Chondrocyte (in vitro differentiated cells): Measurements from ENCODE around the gene MANBA. TPM values are rescaled to one million over a fixed set of nuclear protein-coding genes. Genes with fewer than 3 reads are reported as not detected.

Source experiments
- DNase-seq: peaks from one replicate; pipeline ENCODE4 v3.0.0; 2021; ENCODE audit warnings: mixed read lengths, low spot score
- H3K27ac Mint-ChIP-seq: one replicate; pipeline ENCODE4 v1.8.0; 2021; ENCODE audit warnings: mild to moderate bottlenecking, moderate library complexity, mixed read lengths; ENCODE audit not compliant: unreplicated experiment
- H3K27me3 Mint-ChIP-seq: 2 replicates; pipeline ENCODE4 v1.8.0; 2021; ENCODE audit warnings: low read depth, mixed read lengths
- H3K36me3 Mint-ChIP-seq: 2 replicates; pipeline ENCODE4 v1.8.0; 2021; ENCODE audit warnings: low read depth, mixed read lengths
- H3K4me1 Mint-ChIP-seq: 2 replicates; pipeline ENCODE4 v1.8.0; 2021; ENCODE audit warnings: low read depth, mild to moderate bottlenecking, mixed read lengths
- H3K4me3 Mint-ChIP-seq: one replicate; pipeline ENCODE4 v1.8.0; 2021; ENCODE audit warnings: mild to moderate bottlenecking, moderate library complexity, mixed read lengths; ENCODE audit not compliant: unreplicated experiment
- H3K9me3 Mint-ChIP-seq: 2 replicates; pipeline ENCODE4 v1.8.0; 2021; ENCODE audit warnings: low read depth, mixed read lengths
- total RNA-seq: library from RNA; stranded (reverse); gene quantifications from 3 replicates; pipeline ENCODE4 v1.2.1, GENCODE V29; 2021
- TF ChIP-seq, protein P1 (sequence below): fragments of 200-600 bp; sonication (generic); IDR thresholded peaks from 2 replicates; pipeline ENCODE4 v1.5.0; 2021; ENCODE audit warnings: antibody characterized with exemption, mild to moderate bottlenecking, moderate library complexity

The MANBA gene
- total RNA-seq, 1 donor from 2014 or later: 36.9 TPM

- no peak for DNase-seq
- H3K27ac Mint-ChIP-seq: no peak overlapping the region
- H3K36me3 Mint-ChIP-seq: peaks cover 38% of the 10 kb centered on the region
- TF ChIP-seq, protein P1, sequence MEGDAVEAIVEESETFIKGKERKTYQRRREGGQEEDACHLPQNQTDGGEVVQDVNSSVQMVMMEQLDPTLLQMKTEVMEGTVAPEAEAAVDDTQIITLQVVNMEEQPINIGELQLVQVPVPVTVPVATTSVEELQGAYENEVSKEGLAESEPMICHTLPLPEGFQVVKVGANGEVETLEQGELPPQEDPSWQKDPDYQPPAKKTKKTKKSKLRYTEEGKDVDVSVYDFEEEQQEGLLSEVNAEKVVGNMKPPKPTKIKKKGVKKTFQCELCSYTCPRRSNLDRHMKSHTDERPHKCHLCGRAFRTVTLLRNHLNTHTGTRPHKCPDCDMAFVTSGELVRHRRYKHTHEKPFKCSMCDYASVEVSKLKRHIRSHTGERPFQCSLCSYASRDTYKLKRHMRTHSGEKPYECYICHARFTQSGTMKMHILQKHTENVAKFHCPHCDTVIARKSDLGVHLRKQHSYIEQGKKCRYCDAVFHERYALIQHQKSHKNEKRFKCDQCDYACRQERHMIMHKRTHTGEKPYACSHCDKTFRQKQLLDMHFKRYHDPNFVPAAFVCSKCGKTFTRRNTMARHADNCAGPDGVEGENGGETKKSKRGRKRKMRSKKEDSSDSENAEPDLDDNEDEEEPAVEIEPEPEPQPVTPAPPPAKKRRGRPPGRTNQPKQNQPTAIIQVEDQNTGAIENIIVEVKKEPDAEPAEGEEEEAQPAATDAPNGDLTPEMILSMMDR: no peak
- H3K4me3 Mint-ChIP-seq: no peak overlapping the region
- no peaks in the 10 kb centered on the region for H3K9me3 Mint-ChIP-seq
- H3K4me1 Mint-ChIP-seq: peaks cover 5% of the 10 kb centered on the region
- no peaks in the 10 kb centered on the region for H3K27me3 Mint-ChIP-seq
Observed at GRCh38 chr4:102614801-102615200, 146.0 kb downstream of the MANBA start.

DNA sequence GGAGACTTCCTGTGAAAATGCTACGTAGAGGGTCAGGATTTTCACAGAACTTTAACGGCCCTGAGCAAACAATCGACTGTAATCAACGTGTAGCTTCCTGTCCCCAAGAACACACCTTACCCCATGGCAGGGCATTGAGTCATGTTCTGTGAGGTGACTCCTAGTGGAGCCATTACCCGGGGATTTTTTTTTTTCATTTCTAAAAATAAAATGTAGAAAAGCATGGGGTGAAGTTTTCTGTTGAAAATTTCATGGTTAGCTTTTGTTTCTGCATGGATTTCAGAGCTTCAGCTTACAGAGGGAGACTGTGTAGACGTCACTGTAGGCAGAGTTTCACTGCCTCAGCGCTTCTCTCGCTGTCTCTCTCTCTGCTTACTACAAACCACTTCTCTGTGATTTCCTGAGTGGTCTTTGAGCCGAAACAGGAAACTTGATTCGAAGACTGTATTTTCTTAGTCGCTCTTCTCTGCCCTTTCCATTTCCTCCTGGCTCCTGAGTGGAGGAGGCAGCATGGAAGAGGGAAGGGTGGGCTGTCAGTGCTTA lies 147.9 kb downstream of the MANBA start:
- TF ChIP-seq, protein P1: no peak
- no peaks in the 10 kb centered on the region for H3K4me1 Mint-ChIP-seq
- no peak for DNase-seq
- H3K9me3 Mint-ChIP-seq: no peaks in the 10 kb centered on the region
- no peak overlapping the region for H3K4me3 Mint-ChIP-seq
- H3K27me3 Mint-ChIP-seq: no peaks in the 10 kb centered on the region
- peaks cover 42% of the 10 kb centered on the region for H3K36me3 Mint-ChIP-seq
- no peak overlapping the region for H3K27ac Mint-ChIP-seq

DNA sequence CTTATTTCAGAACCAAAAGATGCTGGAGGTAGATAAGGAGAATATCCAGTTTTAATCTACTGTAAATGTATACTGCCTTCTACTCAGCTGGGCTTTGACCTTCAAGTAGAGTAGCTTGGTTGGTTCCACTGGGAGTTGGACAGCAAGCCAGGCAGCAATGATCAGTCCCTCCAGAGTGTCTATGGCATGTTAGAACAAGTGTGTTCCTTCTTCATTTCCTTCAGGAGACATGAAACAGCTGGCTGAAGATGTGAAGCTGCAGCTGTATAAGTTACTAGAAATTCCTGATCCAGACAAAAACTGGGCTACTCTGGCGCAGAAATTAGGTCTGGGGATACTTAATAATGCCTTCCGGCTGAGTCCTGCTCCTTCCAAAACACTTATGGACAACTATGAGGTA lies 148.6 kb downstream of the MANBA start:
- Mint-ChIP-seq H3K27ac (no peak overlapping the region), H3K36me3 (peaks cover 42% of the 10 kb centered on the region), H3K4me1 (no peaks in the 10 kb centered on the region), H3K4me3 (no peak overlapping the region), H3K27me3 (no peaks in the 10 kb centered on the region), H3K9me3 (no peaks in the 10 kb centered on the region)
- TF ChIP-seq, protein P1: no peak
- DNase-seq: no peak

DNA sequence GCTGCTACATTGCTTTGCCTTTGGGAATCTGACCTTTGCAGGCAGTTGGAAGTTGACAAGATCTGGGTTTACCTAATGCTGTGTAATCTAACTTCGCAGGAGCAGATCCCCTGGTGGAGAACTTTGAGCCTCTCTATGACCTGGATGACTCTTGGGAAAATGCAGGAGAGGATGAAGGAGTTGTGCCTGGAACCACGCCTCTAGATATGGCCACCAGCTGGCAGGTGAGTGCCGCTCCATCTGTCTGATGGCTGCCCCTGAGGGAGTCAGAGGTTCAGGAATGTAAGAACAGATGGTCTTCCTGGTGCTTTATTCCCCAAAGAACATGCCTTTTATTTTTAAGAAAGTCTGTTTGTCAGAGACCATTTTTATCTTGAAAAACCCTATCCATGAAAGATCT lies 150.3 kb downstream of the MANBA start:
- no peaks in the 10 kb centered on the region for H3K4me1 Mint-ChIP-seq
- TF ChIP-seq, protein P1: no peak
- no peaks in the 10 kb centered on the region for H3K9me3 Mint-ChIP-seq
- no peak for DNase-seq
- no peaks in the 10 kb centered on the region for H3K27me3 Mint-ChIP-seq
- no peak overlapping the region for H3K4me3 Mint-ChIP-seq
- no peak overlapping the region for H3K27ac Mint-ChIP-seq
- peaks cover 44% of the 10 kb centered on the region for H3K36me3 Mint-ChIP-seq

- no peaks in the 10 kb centered on the region for H3K9me3 Mint-ChIP-seq
- H3K27me3 Mint-ChIP-seq: no peaks in the 10 kb centered on the region
- H3K4me1 Mint-ChIP-seq: no peaks in the 10 kb centered on the region
- H3K27ac Mint-ChIP-seq: no peak overlapping the region
- DNase-seq: no peak
- H3K36me3 Mint-ChIP-seq: peaks cover 41% of the 10 kb centered on the region
- TF ChIP-seq, protein P1: peak; percentile 70
- H3K4me3 Mint-ChIP-seq: no peak overlapping the region
Observed at GRCh38 chr4:102610007-102610406, 150.8 kb downstream of the MANBA start.
